GM19463 (cell line): Measurements from ENCODE around the gene IL17F.

Experiments
- ATAC-seq: cut with Tn5 transposase; IDR thresholded peaks from one replicate; pipeline ENCODE4 v1.9.1; 2021; ENCODE audit warnings: mild to moderate bottlenecking, moderate library complexity; ENCODE audit not compliant: unreplicated experiment

The IL17F gene

DNA sequence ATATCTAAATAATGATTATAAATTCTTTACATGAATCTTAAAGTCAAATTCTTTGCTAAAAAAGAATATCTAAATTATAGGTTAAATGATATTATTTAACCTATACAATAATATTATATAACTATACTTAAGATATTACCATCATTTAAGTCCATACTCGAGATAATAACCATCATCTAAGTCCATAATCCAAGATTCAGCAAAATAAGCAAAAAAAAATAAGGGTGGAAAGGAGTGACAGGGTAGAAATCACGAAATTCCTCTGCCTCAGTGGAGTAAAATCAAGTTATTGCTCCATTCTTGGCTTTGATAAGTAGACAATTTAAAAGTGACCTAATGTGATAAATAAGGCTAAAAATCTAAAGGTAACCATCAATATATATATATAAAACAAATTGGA, 48.4 kb downstream of the IL17F start:
- no peak for ATAC-seq

DNA sequence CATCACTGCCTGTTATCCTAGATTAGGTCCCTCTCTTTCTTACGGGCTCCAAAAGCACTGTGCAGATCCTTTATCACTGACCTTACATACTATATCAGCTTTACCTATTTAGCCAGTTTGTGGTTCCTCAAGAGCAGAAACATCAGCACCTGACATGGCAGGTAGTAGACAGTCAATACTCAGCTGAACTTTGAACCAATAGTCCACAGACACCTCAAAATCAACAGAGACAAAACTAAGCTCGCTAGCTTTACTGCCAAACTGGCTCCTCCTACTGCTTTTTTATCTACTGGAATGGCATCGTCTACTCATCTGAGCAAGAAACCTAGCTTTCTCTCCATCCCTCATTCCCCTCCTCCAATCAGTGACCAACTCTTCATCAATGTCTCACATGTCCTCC, 52.5 kb downstream of the IL17F start:
- no peak for ATAC-seq

GRCh38 chr6:52190409-52190808, 53.9 kb downstream of the IL17F start:
- ATAC-seq = no peak

GRCh38 chr6:52189974-52190373, 54.3 kb downstream of the IL17F start:
- no peak for ATAC-seq

DNA sequence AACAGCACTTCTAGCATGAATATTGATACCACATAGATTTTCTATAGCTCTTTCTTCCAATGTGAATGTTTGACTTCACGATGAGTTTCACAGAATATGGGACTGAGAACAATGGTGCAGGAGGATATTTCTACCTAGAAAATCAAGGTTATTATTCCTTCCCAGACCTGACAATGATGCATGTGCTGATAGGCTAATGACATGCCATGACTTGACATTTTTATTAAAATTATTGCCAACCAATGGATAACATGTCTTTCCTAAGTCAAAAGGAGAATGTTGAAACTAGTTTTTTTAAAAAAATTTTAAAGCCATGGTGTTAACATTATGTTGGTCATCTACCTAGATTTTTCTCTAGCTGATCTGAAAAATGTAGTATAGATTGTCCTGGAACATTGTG, 57.2 kb downstream of the IL17F start:
- no peak for ATAC-seq
